NCI-H1694 (cell line): ENCODE measurements around the gene CHD9.
"Not testable (repeated sequence)": the region's sequence is repeated elsewhere in the genome, so short reads cannot be mapped to it uniquely, and the experiment has no call there.

Experiments used
- DNase-seq: peaks from one replicate; lab custom pipeline; 2025; lab: John Stamatoyannopoulos, UW

The CHD9 gene

DNA sequence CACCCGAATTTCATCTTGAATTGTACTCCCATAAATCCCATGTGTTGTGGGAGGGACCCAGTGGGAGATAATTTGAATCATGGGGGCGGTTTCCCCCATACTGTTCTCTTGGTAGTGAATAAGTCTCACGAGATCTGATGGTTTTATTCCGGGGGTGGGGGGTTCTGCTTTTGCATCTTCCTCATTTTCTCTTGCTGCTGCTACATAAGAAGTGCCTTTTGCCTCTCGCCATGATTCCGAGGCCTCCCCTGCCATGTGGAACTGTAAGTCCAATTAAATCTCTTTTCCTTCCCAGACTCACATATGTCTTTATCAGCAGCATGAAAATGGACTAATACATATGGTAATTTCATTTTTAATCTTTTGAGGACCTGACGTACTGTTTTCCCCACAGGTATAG lies 20.7 kb downstream of the CHD9 start:
- DNase-seq: not testable (repeated sequence)

DNA sequence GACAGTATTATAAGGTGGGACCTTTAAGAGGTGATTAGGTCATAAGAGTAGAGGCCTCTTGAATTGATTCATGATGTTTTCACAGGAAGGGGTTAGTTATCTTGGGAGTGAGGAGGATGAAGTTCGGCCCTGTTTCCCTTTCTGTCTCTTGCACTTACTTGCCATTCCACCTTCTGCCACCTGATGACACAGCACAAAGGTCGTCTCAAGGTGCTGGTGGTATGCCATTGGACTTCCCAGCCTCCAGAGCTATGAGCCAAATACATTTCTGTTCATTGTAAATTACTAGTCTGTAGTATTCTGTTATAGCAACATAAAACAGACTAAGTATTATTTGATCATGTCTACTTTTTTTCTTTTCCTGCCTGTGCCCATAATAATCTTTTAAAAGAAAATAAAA lies 23.5 kb downstream of the CHD9 start:
- DNase-seq: no peak

DNA sequence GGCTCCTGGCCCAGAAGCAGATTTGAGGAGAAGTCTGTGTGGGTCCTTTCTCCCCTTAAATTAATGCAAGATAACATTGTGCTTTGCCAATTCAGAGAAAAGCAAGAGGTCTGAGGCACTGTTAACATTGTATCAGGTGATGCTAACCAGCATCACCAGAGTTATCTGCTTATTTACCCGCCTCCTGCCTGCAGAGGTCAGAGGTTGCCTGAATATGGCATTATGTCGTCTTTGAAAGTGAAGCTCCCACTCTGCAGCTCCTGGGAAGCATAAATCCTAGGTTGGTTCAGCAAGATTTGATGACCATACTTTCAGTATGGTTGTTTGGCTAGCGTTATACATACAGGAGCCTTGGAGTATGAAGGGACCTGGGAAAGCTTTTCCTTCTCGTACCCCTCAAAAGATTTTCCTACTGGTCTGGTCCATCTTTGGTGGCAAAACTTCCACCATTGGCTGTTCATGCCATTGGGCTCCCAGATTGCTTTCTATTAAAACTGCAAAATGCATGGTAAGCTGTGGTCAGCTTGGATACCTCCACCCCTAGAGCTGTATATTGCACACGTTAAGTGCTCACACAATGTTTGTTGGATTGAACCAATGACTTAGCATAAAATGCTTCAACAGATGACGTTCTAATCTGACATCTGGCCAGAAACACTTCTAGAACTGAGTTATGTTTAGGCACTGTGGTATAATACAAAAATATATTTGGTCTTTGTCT lies 24.1 kb downstream of the CHD9 start:
- DNase-seq: no peak

DNA sequence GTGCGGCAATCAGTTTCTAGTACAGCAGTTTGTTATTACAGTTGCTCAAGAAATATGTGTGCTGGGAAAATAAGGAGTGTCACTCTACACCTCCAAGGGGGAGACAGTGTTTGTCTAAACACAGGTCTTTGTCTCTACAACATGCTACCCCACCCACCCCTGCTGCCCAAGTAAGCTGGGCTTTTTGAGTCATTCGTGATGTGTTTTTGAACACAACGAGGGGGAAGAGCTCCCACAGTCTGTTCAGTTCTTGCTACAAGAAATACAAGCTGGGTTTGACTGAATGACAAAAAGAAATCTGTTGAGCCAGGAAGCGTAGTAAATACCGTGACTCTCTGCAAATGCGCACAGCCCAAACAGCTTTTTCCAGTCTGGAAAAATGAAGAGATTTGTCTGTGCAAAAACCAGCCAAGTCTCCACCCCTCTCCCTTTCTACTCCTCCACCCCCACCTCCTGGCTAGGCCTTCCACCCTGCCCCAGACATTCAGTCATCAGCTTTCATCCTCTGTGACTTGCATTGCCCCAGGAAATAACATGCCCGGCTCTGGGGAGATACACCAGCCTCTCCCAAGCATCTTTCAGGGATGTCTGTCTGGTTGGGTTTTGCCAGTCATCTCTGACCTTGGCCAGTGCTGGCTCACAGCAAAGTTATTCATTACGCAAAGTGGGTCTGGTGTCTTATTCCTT lies 25.7 kb downstream of the CHD9 start:
- DNase-seq: peak; percentile 53

DNA sequence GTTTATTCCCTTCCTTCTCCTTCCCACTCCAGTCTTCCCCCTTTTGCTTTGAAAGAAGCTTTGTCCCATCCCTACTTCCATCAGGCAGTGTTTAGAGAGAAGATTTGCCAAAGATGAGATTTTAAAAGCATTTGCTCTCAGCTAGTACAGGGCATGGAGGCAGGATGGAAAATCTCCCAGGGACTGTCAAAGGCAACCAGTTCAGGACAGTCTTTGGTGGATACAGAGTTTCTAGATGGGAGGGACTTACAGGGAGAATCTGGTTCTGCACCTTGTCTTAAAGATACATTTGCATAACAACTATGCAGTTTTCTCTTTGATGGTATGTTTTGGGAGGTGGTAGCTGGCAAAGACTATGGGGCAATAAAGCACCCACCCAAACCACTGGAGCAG lies 26.2 kb downstream of the CHD9 start:
- no peak for DNase-seq

DNA sequence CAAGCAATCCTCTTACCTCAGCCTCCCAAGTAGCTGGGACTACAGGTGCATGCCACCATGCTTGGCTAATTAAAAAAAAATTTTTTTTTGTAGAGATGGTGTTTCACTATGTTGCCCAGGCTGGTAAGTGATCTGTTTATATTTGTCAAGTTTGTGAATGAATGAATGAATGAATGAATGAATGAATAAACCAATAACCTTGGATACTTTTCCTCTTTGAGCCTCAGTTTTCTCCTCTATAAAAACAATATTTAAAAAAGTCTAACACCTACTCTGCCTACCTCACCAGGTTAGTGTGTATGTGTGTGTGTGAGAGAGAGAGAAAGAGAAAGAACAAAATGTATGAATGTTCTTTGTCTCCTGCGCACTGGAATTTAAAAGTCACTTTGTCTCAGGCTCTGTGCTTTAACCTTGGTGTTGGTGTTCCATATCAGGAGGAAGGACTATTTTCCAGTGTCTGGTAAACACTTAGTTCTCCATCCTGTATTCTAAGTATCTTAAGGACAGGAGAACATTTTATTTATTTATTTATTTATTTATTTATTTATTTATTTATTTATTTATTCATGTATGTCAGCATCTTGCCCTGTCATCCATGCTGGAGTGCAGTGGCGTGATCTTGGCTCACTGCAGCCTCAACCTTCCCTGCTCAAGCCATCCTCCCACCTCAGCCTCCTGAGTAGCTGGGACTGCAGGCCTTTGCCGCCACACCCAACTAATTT lies 27.1 kb downstream of the CHD9 start:
- no peak for DNase-seq

DNA sequence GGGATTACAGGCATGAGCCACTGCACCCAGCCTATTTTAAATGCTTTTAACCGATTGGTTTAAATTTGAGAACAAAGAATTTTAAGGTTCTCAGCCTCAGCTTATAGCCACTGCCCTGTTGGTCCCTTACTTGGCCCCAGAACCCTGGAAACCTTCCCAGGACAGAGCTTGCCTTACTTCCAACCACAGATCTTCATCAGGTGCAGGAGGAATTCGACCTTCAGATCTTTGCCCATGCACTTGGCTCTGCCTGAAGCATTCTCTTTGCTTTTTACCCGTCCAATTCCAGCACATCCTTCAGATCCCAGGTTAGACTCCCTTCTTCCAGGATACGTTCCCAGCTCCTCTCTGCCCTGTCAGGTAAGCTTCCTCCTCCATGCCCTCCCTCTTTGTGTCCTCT lies 27.7 kb downstream of the CHD9 start:
- no peak for DNase-seq

- no peak for DNase-seq
Measured at GRCh38 chr16:53083119-53083518, 28.3 kb downstream of the CHD9 start.

- no peak for DNase-seq
Measured at GRCh38 chr16:53084141-53084541, 29.4 kb downstream of the CHD9 start.

GRCh38 chr16:53084746-53085334 lies 30.0 kb downstream of the CHD9 start:
- no peak for DNase-seq

DNA sequence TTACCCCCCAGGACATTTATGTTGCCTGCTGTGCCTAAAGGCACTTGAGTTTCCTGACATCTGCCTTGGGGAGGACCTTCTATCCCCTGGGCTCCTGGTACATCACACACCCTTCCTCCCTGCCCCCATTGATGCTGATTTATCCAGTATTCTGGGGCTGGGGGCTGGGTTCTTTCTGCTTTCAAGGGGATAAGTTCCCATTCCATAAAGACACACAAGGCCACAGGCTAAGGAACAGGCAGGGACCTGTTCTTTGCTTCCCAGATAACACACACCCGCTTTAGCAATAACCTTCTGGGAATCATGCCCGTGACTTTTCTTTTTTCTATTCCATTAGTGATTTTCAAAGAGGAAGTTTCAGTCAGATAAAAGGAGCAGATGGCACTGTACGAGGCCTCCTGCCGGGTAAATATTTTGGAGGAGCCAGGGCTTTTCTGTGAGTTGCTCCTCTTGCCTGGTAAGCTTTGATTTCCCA lies 30.6 kb downstream of the CHD9 start:
- DNase-seq: peak; percentile 63

DNA sequence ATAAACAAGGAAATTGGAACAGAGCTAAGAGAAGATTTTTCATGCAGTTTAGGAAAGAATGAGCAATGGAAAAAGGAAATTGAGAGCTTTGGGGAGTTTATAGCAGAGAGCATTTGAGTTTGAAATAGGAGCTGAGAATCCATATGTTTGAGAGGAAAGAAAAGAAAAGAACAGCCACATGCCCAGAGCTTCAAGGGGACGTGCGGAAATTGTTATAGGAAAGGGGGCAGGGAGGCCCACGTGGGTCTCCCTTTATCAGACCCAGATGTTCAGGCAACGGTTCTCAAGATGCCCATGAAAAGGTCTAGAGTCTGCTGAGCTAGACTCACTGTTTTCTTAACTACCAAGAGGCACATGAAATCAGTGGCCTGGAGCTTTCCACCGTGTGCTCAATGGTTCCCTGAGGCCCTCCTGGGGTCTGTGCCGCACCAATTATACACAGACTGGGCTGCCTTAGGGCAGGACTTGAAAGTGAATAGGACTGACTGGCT lies 31.2 kb downstream of the CHD9 start:
- no peak for DNase-seq

- DNase-seq: peak; percentile 14
Measured at GRCh38 chr16:53087101-53087500, 32.3 kb downstream of the CHD9 start.

GRCh38 chr16:53089434-53090285 lies 34.9 kb downstream of the CHD9 start:
- DNase-seq: peak; percentile 36

- DNase-seq: no peak
Measured at GRCh38 chr16:53090286-53090590, 35.4 kb downstream of the CHD9 start.

- DNase-seq: peak; percentile 93
Measured at GRCh38 chr16:53090591-53091411, 36.0 kb downstream of the CHD9 start.

- DNase-seq: peak; percentile 95
Measured at GRCh38 chr16:53091466-53092211, 36.8 kb downstream of the CHD9 start.

- peak; percentile 60 for DNase-seq
Measured at GRCh38 chr16:53092284-53092683, 37.5 kb downstream of the CHD9 start.

- no peak for DNase-seq
Measured at GRCh38 chr16:53093162-53093744, 38.5 kb downstream of the CHD9 start.
